Measurements from ENCODE around the gene AREL1.

AREL1 gene

GRCh38 chr14:74737753-74738325 lies 25.0 kb upstream of the AREL1 start:
- no peak for TF ChIP-seq CTCF (IDR thresholded peaks at IDR 0.05; ENCODE audit: extremely low read depth, missing control alignments)
- DNase-seq (ENCODE audit: low spot score): no peak

- no peak for DNase-seq (ENCODE audit: low spot score)
- no peak for TF ChIP-seq CTCF (IDR thresholded peaks at IDR 0.05; ENCODE audit: extremely low read depth, missing control alignments)
Measured at GRCh38 chr14:74735125-74735524, 22.2 kb upstream of the AREL1 start.

- no peak for DNase-seq (ENCODE audit: low spot score)
Measured at GRCh38 chr14:74733221-74733620, 20.3 kb upstream of the AREL1 start.

GRCh38 chr14:74732387-74732786 lies 19.5 kb upstream of the AREL1 start:
- no peak for TF ChIP-seq CTCF (IDR thresholded peaks at IDR 0.05; ENCODE audit: extremely low read depth, missing control alignments)

More at GRCh38 chr14:74733221-74733620, 20.3 kb upstream of the AREL1 start:
- TF ChIP-seq CTCF (IDR thresholded peaks at IDR 0.05; ENCODE audit: extremely low read depth, missing control alignments): no peak

GRCh38 chr14:74723134-74723533 lies 10.3 kb upstream of the AREL1 start:
- no peak for TF ChIP-seq CTCF (IDR thresholded peaks at IDR 0.05; ENCODE audit: extremely low read depth, missing control alignments)
- DNase-seq (ENCODE audit: low spot score): no peak

More at GRCh38 chr14:74732387-74732786, 19.5 kb upstream of the AREL1 start:
- no peak for DNase-seq (ENCODE audit: low spot score)

GRCh38 chr14:74720526-74720925 lies 7.6 kb upstream of the AREL1 start:
- DNase-seq (ENCODE audit: low spot score): no peak
- no peak for TF ChIP-seq CTCF (IDR thresholded peaks at IDR 0.05; ENCODE audit: extremely low read depth, missing control alignments)

- DNase-seq (ENCODE audit: low spot score): no peak
- no peak for TF ChIP-seq CTCF (IDR thresholded peaks at IDR 0.05; ENCODE audit: extremely low read depth, missing control alignments)
Measured at GRCh38 chr14:74713395-74713735, 485 bp upstream of the AREL1 start.
